Measurements from ENCODE around the gene LTC4S.

LTC4S gene

GRCh38 chr5:179814090-179814489 is 20.3 kb downstream of the LTC4S start:
- DNase-seq: no peak

DNA sequence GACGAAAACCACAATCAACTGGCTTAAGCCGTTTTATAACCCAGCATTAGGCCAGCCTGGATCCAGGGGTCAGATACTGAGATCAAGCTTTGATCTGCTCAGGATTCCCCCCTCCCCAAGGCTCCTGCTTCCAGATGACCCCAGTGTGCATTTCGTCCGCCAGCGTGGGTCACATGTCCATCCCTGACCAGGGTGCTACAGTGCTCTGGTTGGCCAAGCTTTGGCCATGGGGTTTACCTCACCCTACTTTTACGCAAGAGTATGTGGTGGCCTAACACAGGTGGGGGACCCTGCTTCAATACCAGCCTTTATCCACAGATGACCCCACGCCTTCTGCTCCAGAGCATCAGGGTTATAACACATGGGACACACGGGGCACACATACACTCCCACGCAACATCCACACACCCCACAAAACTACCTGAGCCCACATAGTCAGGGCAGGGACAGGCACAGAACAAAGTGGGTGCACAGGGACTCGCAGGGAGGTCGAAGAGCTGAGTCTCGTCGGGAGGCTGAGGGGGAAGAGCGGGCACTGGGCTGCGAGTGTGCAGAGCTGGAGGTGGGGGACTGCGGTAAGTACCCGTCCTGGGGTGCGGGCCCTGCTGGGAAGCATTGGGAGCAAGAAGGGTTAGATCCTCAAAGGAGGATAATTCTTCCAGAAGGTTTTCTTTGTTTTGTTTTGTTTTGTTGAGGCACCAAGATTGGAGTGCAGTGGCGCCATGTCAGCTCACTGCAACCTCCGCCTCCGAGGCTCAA is 21.9 kb downstream of the LTC4S start:
- DNase-seq: no peak

DNA sequence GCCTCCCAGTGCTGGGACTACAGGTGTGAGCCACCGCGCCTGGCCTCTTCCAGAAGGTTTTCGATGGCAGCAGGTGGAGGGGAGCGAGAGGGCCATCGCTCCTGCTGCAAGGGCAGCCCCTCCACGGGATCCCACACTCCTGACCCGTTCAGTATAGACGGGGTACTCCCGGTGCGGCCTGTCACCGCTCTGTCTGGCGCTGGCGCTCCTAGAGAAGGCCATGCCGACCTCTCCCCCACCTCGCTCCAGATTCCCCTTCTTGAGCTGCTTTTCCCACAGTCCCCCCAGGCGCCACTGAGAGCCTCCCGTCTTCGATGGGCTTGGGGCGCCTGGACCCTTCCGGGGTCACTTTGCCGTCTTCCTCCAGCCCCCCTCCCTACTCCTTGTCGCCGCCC is 22.6 kb downstream of the LTC4S start:
- no peak for DNase-seq

DNA sequence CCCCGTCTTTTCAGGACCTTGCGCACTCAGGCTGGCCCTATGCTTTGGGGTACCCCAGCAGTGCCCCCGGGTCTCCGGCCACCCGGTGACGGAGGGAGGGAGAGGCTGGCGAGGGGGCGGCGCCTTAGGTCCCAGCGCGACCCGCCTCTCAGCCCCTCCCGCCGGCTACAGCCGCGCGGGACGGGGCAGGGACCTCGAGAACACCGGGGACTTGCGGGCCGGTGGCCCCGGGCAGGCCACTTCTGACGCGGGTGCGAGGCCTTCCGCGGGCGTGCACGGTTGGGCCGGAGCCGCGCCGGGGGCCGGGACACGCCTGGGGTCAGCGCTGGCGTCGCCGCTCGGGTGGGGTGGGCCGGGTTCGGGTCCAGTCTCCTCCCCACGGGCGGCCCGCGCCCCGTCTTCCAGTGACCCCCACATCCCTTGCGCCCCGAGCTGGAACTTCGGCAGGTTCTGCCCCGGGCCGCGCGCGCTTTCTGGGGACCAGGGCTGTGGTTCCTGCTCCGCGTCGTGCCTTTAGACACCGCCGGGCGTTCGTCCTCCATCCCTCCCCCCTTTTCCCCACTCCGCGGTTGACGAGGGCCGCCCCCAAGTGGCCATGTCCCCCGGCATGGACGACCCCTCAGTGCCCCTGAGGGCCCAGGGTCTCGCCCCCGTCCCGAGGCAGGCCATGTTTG is 23.1 kb downstream of the LTC4S start:
- no peak for DNase-seq

GRCh38 chr5:179817470-179817840 is 23.7 kb downstream of the LTC4S start:
- no peak for DNase-seq

DNA sequence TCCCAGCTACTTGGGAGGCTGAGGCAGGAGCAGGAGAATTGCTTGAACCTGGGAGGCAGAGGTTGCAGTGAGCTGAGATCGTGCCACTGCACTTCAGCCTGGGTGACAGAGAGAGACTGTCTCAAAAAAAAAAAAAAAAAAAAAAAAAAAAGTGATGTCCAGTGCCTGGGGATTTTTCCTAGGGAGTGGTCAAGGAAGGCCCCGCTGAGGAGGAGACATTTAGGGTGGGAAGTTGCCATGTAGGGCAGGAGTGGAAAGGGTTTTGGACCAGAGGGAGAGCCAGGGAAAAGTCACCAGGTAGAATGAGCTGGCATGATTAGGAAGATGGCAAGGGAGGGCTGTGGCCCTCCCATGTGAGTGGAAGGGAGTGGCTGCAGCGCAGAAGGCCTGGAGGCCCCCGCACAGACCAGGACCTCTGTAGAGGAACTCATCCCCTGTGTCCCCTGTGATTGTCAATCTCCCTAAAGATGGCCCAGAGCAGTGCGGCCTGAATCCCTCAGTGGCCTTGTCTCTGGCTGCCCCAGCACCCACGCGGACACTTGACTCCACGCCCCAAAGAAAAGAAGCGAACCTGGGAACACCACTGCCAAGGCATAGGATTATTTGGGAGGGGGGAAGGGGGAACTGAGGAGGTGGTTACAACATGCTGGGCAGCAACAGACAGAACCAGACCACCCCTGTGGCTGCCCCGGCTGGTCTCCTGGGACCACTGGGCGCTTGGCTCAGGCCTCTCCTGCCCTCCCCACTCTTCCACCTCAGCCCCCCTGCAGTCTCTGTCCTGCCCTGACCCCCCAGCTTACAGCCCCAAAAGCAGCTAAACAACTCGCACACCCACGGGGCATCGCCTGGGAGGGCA is 24.3 kb downstream of the LTC4S start:
- DNase-seq: no peak

DNA sequence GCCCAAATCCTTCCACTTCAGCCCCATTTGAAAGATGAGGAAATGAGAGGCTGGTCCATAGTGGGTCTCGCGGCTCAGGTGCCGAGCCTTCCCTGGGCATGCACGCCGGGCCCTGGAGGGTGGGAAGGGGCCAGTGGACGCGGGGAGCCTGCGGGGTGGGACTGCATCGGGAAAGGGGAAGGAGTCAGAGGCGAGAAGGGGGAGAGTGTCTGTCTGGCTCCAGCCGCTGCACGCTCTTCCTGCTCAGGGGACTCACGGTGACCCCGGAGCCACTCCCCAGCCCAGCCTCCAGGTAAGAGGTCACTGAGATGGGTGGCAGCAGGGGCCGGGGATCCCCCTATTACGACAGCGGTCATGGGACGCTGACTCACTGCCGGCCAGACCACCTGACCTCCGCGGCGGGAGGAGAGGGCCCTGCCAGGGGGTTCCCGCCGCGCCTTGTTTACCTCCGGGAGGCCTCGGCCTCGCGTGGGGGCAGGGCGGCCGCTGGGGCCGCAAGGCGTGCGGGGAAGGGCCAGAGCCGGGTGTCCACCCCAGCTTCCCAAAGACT is 25.0 kb downstream of the LTC4S start:
- peak; percentile 83 for DNase-seq

DNA sequence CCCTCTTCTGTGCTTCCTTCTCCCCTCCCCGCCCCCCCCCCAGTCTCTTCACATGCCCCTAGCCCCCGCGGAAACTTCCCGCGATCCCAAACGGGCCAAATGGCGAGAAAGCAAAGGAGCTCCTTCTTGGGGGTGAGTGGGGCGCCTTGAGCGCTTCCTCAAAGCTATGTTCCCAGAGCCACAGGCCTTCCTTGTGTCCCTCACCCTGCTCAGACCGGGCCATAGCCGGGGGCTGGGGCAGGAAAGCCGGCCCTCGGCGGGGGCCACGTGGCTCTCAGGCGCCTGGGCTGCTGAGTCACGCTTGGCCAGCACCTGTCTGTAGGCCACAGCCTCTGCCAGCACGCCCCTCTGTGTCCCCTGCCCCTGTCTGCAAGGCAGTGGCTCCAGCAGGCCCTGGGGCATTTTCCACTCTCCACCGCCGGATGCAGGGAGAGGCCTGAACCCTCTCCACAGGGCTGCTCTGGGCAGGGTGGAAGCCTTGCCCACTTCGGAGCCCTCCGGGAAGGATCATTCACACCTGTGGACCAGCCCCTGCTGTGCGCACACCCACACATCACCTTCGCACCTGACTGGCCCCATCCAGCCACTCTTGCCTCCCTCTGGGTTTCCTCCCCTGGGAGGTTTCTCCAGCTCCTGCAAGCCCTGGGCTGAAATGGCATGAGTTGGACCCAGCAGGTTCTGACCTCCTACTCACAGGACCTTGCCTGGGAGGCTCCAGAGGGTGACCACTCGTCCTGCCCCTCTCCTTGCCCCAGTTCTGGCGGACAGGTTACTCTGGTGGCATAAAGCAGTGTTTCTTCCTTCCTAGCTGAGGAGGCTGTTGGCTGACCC is 25.7 kb downstream of the LTC4S start:
- no peak for DNase-seq

DNA sequence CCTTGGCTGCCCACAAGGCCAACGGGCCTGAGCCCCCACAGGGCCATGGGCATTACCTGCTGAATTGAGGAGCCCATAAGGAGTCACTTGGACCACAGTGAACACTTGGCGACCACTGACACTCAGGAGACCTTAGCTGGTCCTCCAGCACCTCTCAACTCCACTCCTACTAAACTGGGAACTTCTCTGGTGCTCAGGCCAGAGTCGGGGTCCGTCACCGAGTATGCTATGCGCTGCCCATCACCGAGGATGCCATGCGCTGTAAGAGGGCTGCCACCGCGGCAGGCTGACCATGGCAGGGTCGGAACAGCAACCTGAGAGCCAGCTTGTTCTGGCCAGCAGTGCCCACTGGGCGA is 26.3 kb downstream of the LTC4S start:
- DNase-seq: no peak

- peak; percentile 79 for DNase-seq
Observed at GRCh38 chr5:179820483-179821297, 26.9 kb downstream of the LTC4S start, which contains the start of gene SQSTM1. Gene SQSTM1, plus strand, starts transcription at chr5:179820905. Its CDS starts 32 bp downstream, at chr5:179820937.

GRCh38 chr5:179821298-179822058 is 27.7 kb downstream of the LTC4S start:
- DNase-seq: peak; percentile 83

DNA sequence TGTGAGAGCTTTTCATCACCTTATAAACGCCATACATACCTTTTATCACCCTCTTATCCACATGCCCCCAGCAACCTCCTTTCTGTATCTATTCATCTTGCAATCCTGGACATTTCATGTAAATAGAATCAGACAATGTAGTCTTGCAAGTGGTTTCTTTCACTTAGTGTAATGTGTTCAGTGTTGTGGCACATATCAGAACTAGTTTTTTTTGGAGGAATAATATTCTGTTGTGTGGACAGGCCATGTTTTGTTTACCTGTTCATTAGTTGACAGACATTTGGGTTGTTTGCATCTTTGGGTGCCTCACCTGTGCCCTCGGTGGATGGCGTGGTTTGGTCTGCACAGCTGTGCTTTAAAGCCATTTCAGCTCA is 28.3 kb downstream of the LTC4S start:
- DNase-seq: no peak

DNA sequence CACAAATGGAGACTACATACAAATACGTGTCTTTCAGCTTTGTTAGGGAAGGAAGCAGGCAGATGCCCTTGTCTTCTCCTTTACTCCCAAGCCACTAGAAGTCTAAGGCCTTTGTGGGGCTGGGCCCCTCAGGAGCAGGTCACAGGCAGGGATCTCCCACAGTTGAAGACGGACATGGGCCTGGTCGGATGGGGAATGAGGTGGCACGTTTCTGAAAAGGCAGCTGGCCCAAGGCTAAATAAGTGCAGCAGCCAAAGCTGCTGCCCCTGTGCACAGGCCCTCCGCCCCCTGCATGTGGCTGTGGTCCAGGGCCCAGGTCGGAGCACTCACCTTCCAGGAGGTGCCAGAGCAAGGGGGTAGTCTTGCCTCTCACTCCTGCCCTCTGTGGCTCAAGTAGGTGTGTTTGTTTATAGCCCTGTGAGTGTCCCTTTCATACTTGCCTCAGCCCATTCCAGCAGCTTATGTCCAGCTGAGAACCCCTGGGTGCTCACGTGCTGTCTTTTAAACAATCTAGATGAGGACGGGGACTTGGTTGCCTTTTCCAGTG is 28.7 kb downstream of the LTC4S start:
- no peak for DNase-seq

- no peak for DNase-seq
Observed at GRCh38 chr5:179823937-179824744, 30.4 kb downstream of the LTC4S start.

DNA sequence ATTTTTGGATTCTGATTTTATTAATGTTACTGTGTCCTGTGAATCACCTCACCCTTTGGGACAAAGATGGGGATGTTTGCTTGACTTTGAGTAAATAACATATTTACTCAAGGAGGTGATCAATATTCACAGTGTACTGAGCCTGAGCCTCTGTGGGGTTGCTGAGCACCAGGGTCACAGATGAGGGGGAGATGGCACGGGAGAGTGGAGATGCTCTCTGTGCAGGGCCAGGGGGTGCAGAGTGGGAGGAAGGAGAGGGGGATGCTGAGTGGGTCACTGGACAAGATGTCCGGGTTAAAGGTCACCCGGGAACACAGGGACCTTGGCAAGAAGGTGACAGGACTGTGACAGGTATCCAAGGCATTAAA is 30.9 kb downstream of the LTC4S start:
- DNase-seq: no peak

GRCh38 chr5:179825655-179826182 is 31.9 kb downstream of the LTC4S start:
- no peak for DNase-seq

GRCh38 chr5:179827680-179828079 is 33.9 kb downstream of the LTC4S start:
- DNase-seq: no peak

DNA sequence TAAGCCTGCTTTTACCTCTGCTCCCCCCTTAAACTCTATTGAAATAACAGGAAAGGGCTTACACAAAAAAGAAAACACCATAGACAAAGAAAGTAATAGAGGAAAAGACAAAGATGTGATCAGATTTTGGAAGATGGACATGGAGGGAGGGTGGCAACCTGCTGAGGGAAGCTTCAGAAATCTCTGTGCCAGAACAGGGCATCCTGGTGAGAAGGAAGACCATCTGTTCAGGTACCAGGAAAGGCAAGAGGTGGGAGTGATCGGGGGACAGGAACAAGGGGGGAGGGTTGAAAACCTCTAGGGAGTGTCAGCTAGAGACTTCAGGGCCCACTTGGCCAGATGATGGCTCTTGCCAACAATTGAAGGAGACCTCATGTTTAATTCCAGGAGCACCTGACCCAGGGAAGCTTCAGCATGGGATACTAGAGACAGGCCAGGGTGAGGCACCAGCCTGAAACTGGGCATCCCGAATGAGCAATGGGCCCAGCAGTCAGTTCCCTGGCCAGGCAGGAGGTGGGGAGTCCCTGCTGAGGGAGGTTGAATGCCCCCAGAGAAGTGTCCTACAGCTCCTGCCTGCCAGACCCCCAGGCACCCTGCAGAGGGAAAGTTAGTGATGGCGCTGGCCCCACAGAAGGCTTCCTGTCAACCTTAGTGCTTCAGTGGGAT is 35.1 kb downstream of the LTC4S start:
- DNase-seq: no peak
